ENCODE data around the gene SORCS2.

GRCh38 chr4:7629501-7630254 is 437.3 kb downstream of the SORCS2 start:
- TF ChIP-seq CTCF (conservative IDR thresholded peaks at IDR 0.05; ENCODE audit: low read depth, low read length) (no peak), EZH2 (IDR thresholded peaks at IDR 0.05; ENCODE audit: borderline replicate concordance, low read depth, low read length, poor library complexity, severe bottlenecking) (no peak)

Measured in A673 (cell line).